SK-N-SH treated with all-trans-retinoic acid at 6 μM for 48 hours (cell line): ENCODE data around the gene MRPL21.

Experiments
- ARNTL ChIP-seq: fragments of 450-650 bp; formaldehyde crosslinking; IDR thresholded peaks from 2 replicates; pipeline ENCODE4 v1.5.0; 2020; ENCODE audit warnings: low read depth, mild to moderate bottlenecking, moderate library complexity, borderline replicate concordance
- CSDC2 ChIP-seq: fragments of 250-450 bp; sonication (Bioruptor Pico); IDR thresholded peaks from 2 replicates; pipeline ENCODE4 v1.5.0; 2020; ENCODE audit warnings: mild to moderate bottlenecking, moderate library complexity
- GLIS3 ChIP-seq: fragments of 250-450 bp; sonication (Bioruptor Pico); IDR thresholded peaks from 2 replicates; pipeline ENCODE4 v1.5.0; 2020; ENCODE audit warnings: mild to moderate bottlenecking, moderate library complexity
- POU6F1 ChIP-seq: fragments of 250-450 bp; sonication (Bioruptor Pico); IDR thresholded peaks from 2 replicates; pipeline ENCODE4 v1.8.0; 2021; ENCODE audit warnings: low read depth, mild to moderate bottlenecking, moderate library complexity, borderline replicate concordance
- PPARA ChIP-seq: fragments of 250-450 bp; sonication (Bioruptor Pico); IDR thresholded peaks from 2 replicates; pipeline ENCODE4 v1.5.0; 2020; ENCODE audit warnings: mild to moderate bottlenecking, borderline replicate concordance
- RARB ChIP-seq: fragments of 250-450 bp; sonication (Bioruptor Pico); IDR thresholded peaks from 2 replicates; pipeline ENCODE4 v1.8.0; 2021; ENCODE audit warnings: mild to moderate bottlenecking, moderate library complexity
- TCF4 ChIP-seq: fragments of 250-450 bp; sonication (Bioruptor Pico); IDR thresholded peaks from 2 replicates; pipeline ENCODE4 v1.8.0; 2021; ENCODE audit warnings: mild to moderate bottlenecking, moderate library complexity, borderline replicate concordance
- TOX ChIP-seq: fragments of 250-450 bp; sonication (Bioruptor Pico); IDR thresholded peaks from 2 replicates; pipeline ENCODE4 v1.8.0; 2021; ENCODE audit warnings: mild to moderate bottlenecking, moderate library complexity, borderline replicate concordance
- ZC3H10 ChIP-seq: fragments of 250-450 bp; sonication (Bioruptor Pico); IDR thresholded peaks from 2 replicates; pipeline ENCODE4 v1.5.1; 2021; ENCODE audit warnings: mild to moderate bottlenecking, moderate library complexity
- ZFP3 ChIP-seq: fragments of 250-450 bp; sonication (Bioruptor Pico); IDR thresholded peaks from 2 replicates; pipeline ENCODE4 v1.5.0; 2020; ENCODE audit warnings: mild to moderate bottlenecking, moderate library complexity
- ZNF565 ChIP-seq: fragments of 450-650 bp; formaldehyde crosslinking; conservative IDR thresholded peaks from 2 replicates; pipeline ENCODE4 v1.5.0; 2020; ENCODE audit warnings: low read depth, mild to moderate bottlenecking, moderate library complexity
- ZNF70 ChIP-seq: fragments of 450-650 bp; formaldehyde crosslinking; IDR thresholded peaks from 2 replicates; pipeline ENCODE4 v1.5.0; 2020; ENCODE audit warnings: mild to moderate bottlenecking, moderate library complexity
- TF ChIP-seq, protein P1 (sequence below): fragments of 250-450 bp; sonication (Bioruptor Pico); IDR thresholded peaks from 2 replicates; pipeline ENCODE4 v1.5.0; 2020; ENCODE audit warnings: mild to moderate bottlenecking, moderate library complexity
- TF ChIP-seq, protein P2 (sequence below): fragments of 250-450 bp; sonication (Bioruptor Pico); IDR thresholded peaks from 2 replicates; pipeline ENCODE4 v1.8.0; 2020; ENCODE audit warnings: mild to moderate bottlenecking, moderate library complexity, borderline replicate concordance

GRCh38 chr11:68844801-68845200, 58.8 kb downstream of the MRPL21 start:
- no peak for TF ChIP-seq ARNTL (CRISPR knock-in tag)
- no peak for TF ChIP-seq PPARA (CRISPR knock-in tag)
- TF ChIP-seq, protein P1, sequence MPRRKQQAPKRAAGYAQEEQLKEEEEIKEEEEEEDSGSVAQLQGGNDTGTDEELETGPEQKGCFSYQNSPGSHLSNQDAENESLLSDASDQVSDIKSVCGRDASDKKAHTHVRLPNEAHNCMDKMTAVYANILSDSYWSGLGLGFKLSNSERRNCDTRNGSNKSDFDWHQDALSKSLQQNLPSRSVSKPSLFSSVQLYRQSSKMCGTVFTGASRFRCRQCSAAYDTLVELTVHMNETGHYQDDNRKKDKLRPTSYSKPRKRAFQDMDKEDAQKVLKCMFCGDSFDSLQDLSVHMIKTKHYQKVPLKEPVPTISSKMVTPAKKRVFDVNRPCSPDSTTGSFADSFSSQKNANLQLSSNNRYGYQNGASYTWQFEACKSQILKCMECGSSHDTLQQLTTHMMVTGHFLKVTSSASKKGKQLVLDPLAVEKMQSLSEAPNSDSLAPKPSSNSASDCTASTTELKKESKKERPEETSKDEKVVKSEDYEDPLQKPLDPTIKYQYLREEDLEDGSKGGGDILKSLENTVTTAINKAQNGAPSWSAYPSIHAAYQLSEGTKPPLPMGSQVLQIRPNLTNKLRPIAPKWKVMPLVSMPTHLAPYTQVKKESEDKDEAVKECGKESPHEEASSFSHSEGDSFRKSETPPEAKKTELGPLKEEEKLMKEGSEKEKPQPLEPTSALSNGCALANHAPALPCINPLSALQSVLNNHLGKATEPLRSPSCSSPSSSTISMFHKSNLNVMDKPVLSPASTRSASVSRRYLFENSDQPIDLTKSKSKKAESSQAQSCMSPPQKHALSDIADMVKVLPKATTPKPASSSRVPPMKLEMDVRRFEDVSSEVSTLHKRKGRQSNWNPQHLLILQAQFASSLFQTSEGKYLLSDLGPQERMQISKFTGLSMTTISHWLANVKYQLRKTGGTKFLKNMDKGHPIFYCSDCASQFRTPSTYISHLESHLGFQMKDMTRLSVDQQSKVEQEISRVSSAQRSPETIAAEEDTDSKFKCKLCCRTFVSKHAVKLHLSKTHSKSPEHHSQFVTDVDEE (CRISPR knock-in tag), result no peak
- TF ChIP-seq ZC3H10 (CRISPR knock-in tag), result no peak
- TF ChIP-seq, protein P2, sequence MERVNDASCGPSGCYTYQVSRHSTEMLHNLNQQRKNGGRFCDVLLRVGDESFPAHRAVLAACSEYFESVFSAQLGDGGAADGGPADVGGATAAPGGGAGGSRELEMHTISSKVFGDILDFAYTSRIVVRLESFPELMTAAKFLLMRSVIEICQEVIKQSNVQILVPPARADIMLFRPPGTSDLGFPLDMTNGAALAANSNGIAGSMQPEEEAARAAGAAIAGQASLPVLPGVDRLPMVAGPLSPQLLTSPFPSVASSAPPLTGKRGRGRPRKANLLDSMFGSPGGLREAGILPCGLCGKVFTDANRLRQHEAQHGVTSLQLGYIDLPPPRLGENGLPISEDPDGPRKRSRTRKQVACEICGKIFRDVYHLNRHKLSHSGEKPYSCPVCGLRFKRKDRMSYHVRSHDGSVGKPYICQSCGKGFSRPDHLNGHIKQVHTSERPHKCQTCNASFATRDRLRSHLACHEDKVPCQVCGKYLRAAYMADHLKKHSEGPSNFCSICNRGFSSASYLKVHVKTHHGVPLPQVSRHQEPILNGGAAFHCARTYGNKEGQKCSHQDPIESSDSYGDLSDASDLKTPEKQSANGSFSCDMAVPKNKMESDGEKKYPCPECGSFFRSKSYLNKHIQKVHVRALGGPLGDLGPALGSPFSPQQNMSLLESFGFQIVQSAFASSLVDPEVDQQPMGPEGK, result no peak
- TF ChIP-seq RARB (CRISPR knock-in tag), result no peak
- no peak for TF ChIP-seq ZNF565 (CRISPR knock-in tag)
- TF ChIP-seq ZNF70 (CRISPR knock-in tag), result no peak
- no peak for TF ChIP-seq GLIS3 (CRISPR knock-in tag)
- TF ChIP-seq TCF4, result no peak
- no peak for TF ChIP-seq POU6F1
- no peak for TF ChIP-seq TOX (CRISPR knock-in tag)
- TF ChIP-seq ZFP3 (CRISPR knock-in tag), result no peak
- TF ChIP-seq CSDC2 (CRISPR knock-in tag), result no peak
